ENCODE data around the gene WDFY2. TPM values are rescaled to one million over a fixed set of nuclear protein-coding genes. Genes with fewer than 3 reads are reported as not detected.

The WDFY2 gene
- total and polyA plus RNA-seq, 4 donors = 3.4 to 10.5 (median 5.8) TPM

DNA sequence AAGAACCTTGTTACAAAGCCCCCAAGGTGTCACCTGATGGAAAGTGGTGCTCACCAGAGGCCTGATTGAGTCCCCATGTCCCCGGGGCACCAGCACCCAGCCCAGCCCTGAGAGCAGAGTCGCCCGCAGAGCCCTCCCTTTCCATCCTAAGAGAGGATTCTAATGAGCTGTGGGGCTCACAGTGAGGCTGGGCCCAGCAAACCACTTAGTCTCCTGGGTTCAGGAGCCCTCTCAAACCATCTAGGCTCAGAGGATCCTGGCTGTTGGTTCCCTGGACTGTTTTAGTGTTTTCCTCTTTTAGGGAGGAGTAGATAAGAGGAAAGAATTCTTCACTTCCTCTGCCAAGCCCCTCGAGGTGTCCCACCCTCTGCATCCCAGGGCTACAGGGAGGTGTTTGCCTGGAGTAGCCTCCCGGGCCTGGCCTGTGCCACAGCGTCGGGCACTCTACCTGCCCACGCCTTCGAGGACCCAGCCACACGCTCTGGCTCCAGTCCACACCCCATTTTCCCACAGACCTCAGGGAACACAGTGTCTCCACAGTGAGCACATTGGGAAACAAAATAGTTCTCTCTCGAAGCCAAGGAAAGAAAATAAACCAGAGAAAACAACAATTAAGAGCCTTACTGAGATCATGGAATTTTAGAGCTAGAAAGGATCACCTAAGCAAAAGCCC is 185.3 kb downstream of the WDFY2 start:
- Histone ChIP-seq H3K9me3 (ENCODE audit: control insufficient read depth in 4 of 4, low read length in 3 of 4) (no peaks in the 10 kb centered on the region), H3K4me3 (ENCODE audit: low read depth in 1 of 3, low read length in 3 of 3) (no peak overlapping the region), H3K4me1 (ENCODE audit: control insufficient read depth in 4 of 4, insufficient read depth in 4 of 4, low read length in 3 of 4) (no peaks in the 10 kb centered on the region), H3K9ac (ENCODE audit: low read depth in 1 of 2, low read length in 2 of 2) (no peak overlapping the region), H3K27ac (ENCODE audit: low read depth in 1 of 2, low read length in 2 of 2) (no peak overlapping the region), H3K36me3 (ENCODE audit: control insufficient read depth in 4 of 4, insufficient read depth in 3 of 4, low read depth in 1 of 4, low read length in 3 of 4) (peaks cover 0 to 14% (median 6%) of the 10 kb centered on the region in 4 donors), H3K27me3 (ENCODE audit: control insufficient read depth in 4 of 4, insufficient read depth in 4 of 4, low read length in 3 of 4) (no peaks in the 10 kb centered on the region)
- TF ChIP-seq FOXA1 (IDR thresholded peaks at IDR 0.05) (no peak), GABPA (IDR thresholded peaks at IDR 0.05 in 1 of 2, conservative IDR thresholded peaks at IDR 0.05 in 1 of 2) (no peak), SP1 (IDR thresholded peaks at IDR 0.05) (peak; percentile 54)
- DNase-seq (ENCODE audit: low spot score) = no peak
- 79% methylated on average over 11 of the region's 11 CpGs for WGBS

DNA sequence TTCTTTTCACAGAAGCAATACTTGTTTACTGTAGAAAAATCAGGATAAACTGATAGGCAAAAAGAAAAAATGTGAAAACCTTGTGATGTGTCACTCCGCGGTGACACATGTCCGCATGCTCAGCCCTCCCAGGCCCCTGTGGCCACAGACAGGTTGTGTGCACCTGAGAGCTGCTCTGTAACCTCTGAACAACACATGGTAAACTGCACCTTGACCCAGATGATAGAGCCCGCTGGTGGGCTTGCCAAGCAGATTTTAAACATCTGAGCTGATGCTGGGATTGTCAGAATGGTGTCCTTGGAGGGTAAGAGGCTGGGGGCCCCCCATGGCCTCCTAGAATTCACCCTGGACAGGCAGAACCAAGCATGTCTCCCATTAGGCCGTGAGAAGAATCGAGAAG is 185.9 kb downstream of the WDFY2 start:
- DNase-seq (ENCODE audit: low spot score) = no peak
- no peak overlapping the region for H3K27ac ChIP-seq (ENCODE audit: low read depth in 1 of 2, low read length in 2 of 2)
- H3K9ac ChIP-seq (ENCODE audit: low read depth in 1 of 2, low read length in 2 of 2) = no peak overlapping the region

GRCh38 chr13:51770681-51771417 is 186.6 kb downstream of the WDFY2 start:
- no peaks in the 10 kb centered on the region for H3K4me1 ChIP-seq (ENCODE audit: control insufficient read depth in 4 of 4, insufficient read depth in 4 of 4, low read length in 3 of 4)
- H3K36me3 ChIP-seq (ENCODE audit: control insufficient read depth in 4 of 4, insufficient read depth in 3 of 4, low read depth in 1 of 4, low read length in 3 of 4) = peaks cover 0 to 14% (median 3%) of the 10 kb centered on the region in 4 donors
- no peak overlapping the region for H3K9ac ChIP-seq (ENCODE audit: low read depth in 1 of 2, low read length in 2 of 2)
- no peak overlapping the region for H3K27ac ChIP-seq (ENCODE audit: low read depth in 1 of 2, low read length in 2 of 2)
- no peaks in the 10 kb centered on the region for H3K27me3 ChIP-seq (ENCODE audit: control insufficient read depth in 4 of 4, insufficient read depth in 4 of 4, low read length in 3 of 4)
- H3K9me3 ChIP-seq (ENCODE audit: control insufficient read depth in 4 of 4, low read length in 3 of 4) = no peaks in the 10 kb centered on the region
- WGBS = 93% methylated on average over 11 of the region's 11 CpGs
- DNase-seq (ENCODE audit: low spot score) = no peak
- no peak overlapping the region for H3K4me3 ChIP-seq (ENCODE audit: low read depth in 1 of 3, low read length in 3 of 3)
- no peak for TF ChIP-seq EGR1 (IDR thresholded peaks at IDR 0.05; ENCODE audit: low read depth in 2 of 2)
- TF ChIP-seq, protein P1, sequence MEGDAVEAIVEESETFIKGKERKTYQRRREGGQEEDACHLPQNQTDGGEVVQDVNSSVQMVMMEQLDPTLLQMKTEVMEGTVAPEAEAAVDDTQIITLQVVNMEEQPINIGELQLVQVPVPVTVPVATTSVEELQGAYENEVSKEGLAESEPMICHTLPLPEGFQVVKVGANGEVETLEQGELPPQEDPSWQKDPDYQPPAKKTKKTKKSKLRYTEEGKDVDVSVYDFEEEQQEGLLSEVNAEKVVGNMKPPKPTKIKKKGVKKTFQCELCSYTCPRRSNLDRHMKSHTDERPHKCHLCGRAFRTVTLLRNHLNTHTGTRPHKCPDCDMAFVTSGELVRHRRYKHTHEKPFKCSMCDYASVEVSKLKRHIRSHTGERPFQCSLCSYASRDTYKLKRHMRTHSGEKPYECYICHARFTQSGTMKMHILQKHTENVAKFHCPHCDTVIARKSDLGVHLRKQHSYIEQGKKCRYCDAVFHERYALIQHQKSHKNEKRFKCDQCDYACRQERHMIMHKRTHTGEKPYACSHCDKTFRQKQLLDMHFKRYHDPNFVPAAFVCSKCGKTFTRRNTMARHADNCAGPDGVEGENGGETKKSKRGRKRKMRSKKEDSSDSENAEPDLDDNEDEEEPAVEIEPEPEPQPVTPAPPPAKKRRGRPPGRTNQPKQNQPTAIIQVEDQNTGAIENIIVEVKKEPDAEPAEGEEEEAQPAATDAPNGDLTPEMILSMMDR (IDR thresholded peaks at IDR 0.05; ENCODE audit: low read depth, low read length, missing input control) = no peak
- TF ChIP-seq, protein P2, sequence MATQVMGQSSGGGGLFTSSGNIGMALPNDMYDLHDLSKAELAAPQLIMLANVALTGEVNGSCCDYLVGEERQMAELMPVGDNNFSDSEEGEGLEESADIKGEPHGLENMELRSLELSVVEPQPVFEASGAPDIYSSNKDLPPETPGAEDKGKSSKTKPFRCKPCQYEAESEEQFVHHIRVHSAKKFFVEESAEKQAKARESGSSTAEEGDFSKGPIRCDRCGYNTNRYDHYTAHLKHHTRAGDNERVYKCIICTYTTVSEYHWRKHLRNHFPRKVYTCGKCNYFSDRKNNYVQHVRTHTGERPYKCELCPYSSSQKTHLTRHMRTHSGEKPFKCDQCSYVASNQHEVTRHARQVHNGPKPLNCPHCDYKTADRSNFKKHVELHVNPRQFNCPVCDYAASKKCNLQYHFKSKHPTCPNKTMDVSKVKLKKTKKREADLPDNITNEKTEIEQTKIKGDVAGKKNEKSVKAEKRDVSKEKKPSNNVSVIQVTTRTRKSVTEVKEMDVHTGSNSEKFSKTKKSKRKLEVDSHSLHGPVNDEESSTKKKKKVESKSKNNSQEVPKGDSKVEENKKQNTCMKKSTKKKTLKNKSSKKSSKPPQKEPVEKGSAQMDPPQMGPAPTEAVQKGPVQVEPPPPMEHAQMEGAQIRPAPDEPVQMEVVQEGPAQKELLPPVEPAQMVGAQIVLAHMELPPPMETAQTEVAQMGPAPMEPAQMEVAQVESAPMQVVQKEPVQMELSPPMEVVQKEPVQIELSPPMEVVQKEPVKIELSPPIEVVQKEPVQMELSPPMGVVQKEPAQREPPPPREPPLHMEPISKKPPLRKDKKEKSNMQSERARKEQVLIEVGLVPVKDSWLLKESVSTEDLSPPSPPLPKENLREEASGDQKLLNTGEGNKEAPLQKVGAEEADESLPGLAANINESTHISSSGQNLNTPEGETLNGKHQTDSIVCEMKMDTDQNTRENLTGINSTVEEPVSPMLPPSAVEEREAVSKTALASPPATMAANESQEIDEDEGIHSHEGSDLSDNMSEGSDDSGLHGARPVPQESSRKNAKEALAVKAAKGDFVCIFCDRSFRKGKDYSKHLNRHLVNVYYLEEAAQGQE (IDR thresholded peaks at IDR 0.05) = no peak
- TF ChIP-seq, protein P3, sequence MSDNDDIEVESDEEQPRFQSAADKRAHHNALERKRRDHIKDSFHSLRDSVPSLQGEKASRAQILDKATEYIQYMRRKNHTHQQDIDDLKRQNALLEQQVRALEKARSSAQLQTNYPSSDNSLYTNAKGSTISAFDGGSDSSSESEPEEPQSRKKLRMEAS (IDR thresholded peaks at IDR 0.05) = no peak
- no peak for TF ChIP-seq FOXA2 (IDR thresholded peaks at IDR 0.05)
- no peak for TF ChIP-seq ZBTB33 (IDR thresholded peaks at IDR 0.05)
- TF ChIP-seq RXRA (IDR thresholded peaks at IDR 0.05) = no peak
- no peak for TF ChIP-seq JUND (IDR thresholded peaks at IDR 0.05)
- TF ChIP-seq HNF4G (IDR thresholded peaks at IDR 0.05) = no peak
- TF ChIP-seq FOXA1 (IDR thresholded peaks at IDR 0.05) = no peak
- TF ChIP-seq HNF4A (conservative IDR thresholded peaks at IDR 0.05) = no peak
- no peak for TF ChIP-seq TAF1 (conservative IDR thresholded peaks at IDR 0.05)
- no peak for TF ChIP-seq NR2F2 (IDR thresholded peaks at IDR 0.05)
- TF ChIP-seq ATF3 (IDR thresholded peaks at IDR 0.05) = no peak
- TF ChIP-seq YY1 (IDR thresholded peaks at IDR 0.05) = no peak
- no peak for TF ChIP-seq SP1 (IDR thresholded peaks at IDR 0.05)
- TF ChIP-seq GABPA (IDR thresholded peaks at IDR 0.05 in 1 of 2, conservative IDR thresholded peaks at IDR 0.05 in 1 of 2) = no peak
- TF ChIP-seq RAD21 (IDR thresholded peaks at IDR 0.05) = no peak

More for the DNA sequence above, 185.9 kb downstream of the WDFY2 start:
- Histone ChIP-seq H3K9me3 (ENCODE audit: control insufficient read depth in 4 of 4, low read length in 3 of 4) (no peaks in the 10 kb centered on the region), H3K27me3 (ENCODE audit: control insufficient read depth in 4 of 4, insufficient read depth in 4 of 4, low read length in 3 of 4) (no peaks in the 10 kb centered on the region), H3K36me3 (ENCODE audit: control insufficient read depth in 4 of 4, insufficient read depth in 3 of 4, low read depth in 1 of 4, low read length in 3 of 4) (peaks cover 0 to 14% (median 4%) of the 10 kb centered on the region in 4 donors), H3K4me3 (ENCODE audit: low read depth in 1 of 3, low read length in 3 of 3) (no peak overlapping the region), H3K4me1 (ENCODE audit: control insufficient read depth in 4 of 4, insufficient read depth in 4 of 4, low read length in 3 of 4) (no peaks in the 10 kb centered on the region)
- 93% methylated on average over 6 of the region's 6 CpGs for WGBS
- TF ChIP-seq FOXA1 (IDR thresholded peaks at IDR 0.05) = no peak
- peak; percentile 11 to 15 for TF ChIP-seq HNF4A (conservative IDR thresholded peaks at IDR 0.05)
